ENCODE measurements around the gene PAFAH1B2.

The PAFAH1B2 gene

GRCh38 chr11:117143390-117143789, 697 bp upstream of the PAFAH1B2 start:
- peak; percentile 45 for DNase-seq
- TF ChIP-seq, protein P1, sequence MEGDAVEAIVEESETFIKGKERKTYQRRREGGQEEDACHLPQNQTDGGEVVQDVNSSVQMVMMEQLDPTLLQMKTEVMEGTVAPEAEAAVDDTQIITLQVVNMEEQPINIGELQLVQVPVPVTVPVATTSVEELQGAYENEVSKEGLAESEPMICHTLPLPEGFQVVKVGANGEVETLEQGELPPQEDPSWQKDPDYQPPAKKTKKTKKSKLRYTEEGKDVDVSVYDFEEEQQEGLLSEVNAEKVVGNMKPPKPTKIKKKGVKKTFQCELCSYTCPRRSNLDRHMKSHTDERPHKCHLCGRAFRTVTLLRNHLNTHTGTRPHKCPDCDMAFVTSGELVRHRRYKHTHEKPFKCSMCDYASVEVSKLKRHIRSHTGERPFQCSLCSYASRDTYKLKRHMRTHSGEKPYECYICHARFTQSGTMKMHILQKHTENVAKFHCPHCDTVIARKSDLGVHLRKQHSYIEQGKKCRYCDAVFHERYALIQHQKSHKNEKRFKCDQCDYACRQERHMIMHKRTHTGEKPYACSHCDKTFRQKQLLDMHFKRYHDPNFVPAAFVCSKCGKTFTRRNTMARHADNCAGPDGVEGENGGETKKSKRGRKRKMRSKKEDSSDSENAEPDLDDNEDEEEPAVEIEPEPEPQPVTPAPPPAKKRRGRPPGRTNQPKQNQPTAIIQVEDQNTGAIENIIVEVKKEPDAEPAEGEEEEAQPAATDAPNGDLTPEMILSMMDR (IDR thresholded peaks at IDR 0.05; ENCODE audit: low read depth, low read length): no peak
- Histone ChIP-seq H3K27ac (peak overlapping the region; percentile 94), H3K4me3 (ENCODE audit: low read depth, low read length) (peak overlapping the region; percentile 95), H3K27me3 (ENCODE audit: insufficient read depth, low read depth, severe bottlenecking) (no peaks in the 10 kb centered on the region), H3K36me3 (peaks cover 25% of the 10 kb centered on the region), H3K9me3 (ENCODE audit: severe bottlenecking) (no peaks in the 10 kb centered on the region)

- H3K27ac ChIP-seq: peak overlapping the region; percentile 94
- DNase-seq: peak; percentile 27
- TF ChIP-seq, protein P1 (IDR thresholded peaks at IDR 0.05; ENCODE audit: low read depth, low read length): no peak
Measured at GRCh38 chr11:117144477-117145392, 648 bp downstream of the PAFAH1B2 start.

GRCh38 chr11:117145393-117145761, 1.3 kb downstream of the PAFAH1B2 start:
- H3K27ac ChIP-seq: peak overlapping the region; percentile 94
- TF ChIP-seq, protein P1 (IDR thresholded peaks at IDR 0.05; ENCODE audit: low read depth, low read length): no peak
- no peaks in the 10 kb centered on the region for H3K9me3 ChIP-seq (ENCODE audit: severe bottlenecking)
- no peaks in the 10 kb centered on the region for H3K27me3 ChIP-seq (ENCODE audit: insufficient read depth, low read depth, severe bottlenecking)
- peaks cover 32% of the 10 kb centered on the region for H3K36me3 ChIP-seq
- H3K4me3 ChIP-seq (ENCODE audit: low read depth, low read length): peak overlapping the region; percentile 95
- DNase-seq: peak; percentile 40

More at GRCh38 chr11:117144477-117145392, 648 bp downstream of the PAFAH1B2 start:
- Histone ChIP-seq H3K4me3 (ENCODE audit: low read depth, low read length) (peak overlapping the region; percentile 95), H3K27me3 (ENCODE audit: insufficient read depth, low read depth, severe bottlenecking) (no peaks in the 10 kb centered on the region), H3K9me3 (ENCODE audit: severe bottlenecking) (no peaks in the 10 kb centered on the region), H3K36me3 (peaks cover 32% of the 10 kb centered on the region)

GRCh38 chr11:117146521-117146920, 2.4 kb downstream of the PAFAH1B2 start:
- TF ChIP-seq, protein P1 (IDR thresholded peaks at IDR 0.05; ENCODE audit: low read depth, low read length): no peak
- no peaks in the 10 kb centered on the region for H3K9me3 ChIP-seq (ENCODE audit: severe bottlenecking)
- no peaks in the 10 kb centered on the region for H3K27me3 ChIP-seq (ENCODE audit: insufficient read depth, low read depth, severe bottlenecking)
- H3K27ac ChIP-seq: no peak overlapping the region
- H3K36me3 ChIP-seq: peaks cover 32% of the 10 kb centered on the region
- H3K4me3 ChIP-seq (ENCODE audit: low read depth, low read length): no peak overlapping the region
- no peak for DNase-seq

- no peaks in the 10 kb centered on the region for H3K27me3 ChIP-seq (ENCODE audit: insufficient read depth, low read depth, severe bottlenecking)
- peaks cover 61% of the 10 kb centered on the region for H3K36me3 ChIP-seq
- no peaks in the 10 kb centered on the region for H3K9me3 ChIP-seq (ENCODE audit: severe bottlenecking)
- no peak for DNase-seq
- TF ChIP-seq, protein P1 (IDR thresholded peaks at IDR 0.05; ENCODE audit: low read depth, low read length): no peak
- H3K4me3 ChIP-seq (ENCODE audit: low read depth, low read length): no peak overlapping the region
- H3K27ac ChIP-seq: no peak overlapping the region
Measured at GRCh38 chr11:117152066-117152465, 8.0 kb downstream of the PAFAH1B2 start.
